ENCODE measurements around the gene DDI1. TPM values are rescaled to one million over a fixed set of nuclear protein-coding genes. Genes with fewer than 3 reads are reported as not detected.
"Not testable (repeated sequence)": the region's sequence is repeated elsewhere in the genome, so short reads cannot be mapped to it uniquely, and the experiment has no call there.

DDI1 gene
- total RNA-seq, 1 donor from 2014 or later: not detected

GRCh38 chr11:104009744-104010143 is 26.7 kb upstream of the DDI1 start:
- Mint-ChIP-seq H3K27me3 (ENCODE audit: insufficient read depth) (no peaks in the 10 kb centered on the region), H3K9me3 (no peaks in the 10 kb centered on the region), H3K36me3 (ENCODE audit: low read depth) (no peaks in the 10 kb centered on the region), H3K4me1 (ENCODE audit: low read depth) (no peaks in the 10 kb centered on the region), H3K4me3 (no peak overlapping the region), H3K27ac (no peak overlapping the region)
- intact Hi-C loops (cut with micrococcal nuclease): no loop called here
- no peak for DNase-seq (ENCODE audit: low spot score)

DNA sequence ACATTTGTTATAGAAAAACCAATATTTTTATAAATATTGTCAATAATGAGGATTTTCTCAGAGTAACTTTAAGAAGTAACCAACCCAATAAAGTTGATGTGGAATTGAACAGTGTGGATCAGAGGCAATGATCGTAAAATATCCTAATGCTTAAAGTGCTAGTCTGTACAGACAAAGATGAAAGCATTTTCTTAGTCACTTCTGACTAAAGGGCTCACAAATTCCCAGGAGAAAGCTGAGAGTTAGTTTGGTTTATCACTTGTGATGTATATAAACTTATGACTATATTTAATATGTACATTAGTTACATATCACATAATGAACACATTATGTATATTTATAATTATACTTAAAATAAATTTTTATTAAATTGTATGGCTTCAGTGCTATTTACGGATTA is 25.4 kb upstream of the DDI1 start:
- Mint-ChIP-seq H3K4me3 (no peak overlapping the region), H3K4me1 (ENCODE audit: low read depth) (no peaks in the 10 kb centered on the region)
- intact Hi-C loops (cut with micrococcal nuclease): no loop called here

DNA sequence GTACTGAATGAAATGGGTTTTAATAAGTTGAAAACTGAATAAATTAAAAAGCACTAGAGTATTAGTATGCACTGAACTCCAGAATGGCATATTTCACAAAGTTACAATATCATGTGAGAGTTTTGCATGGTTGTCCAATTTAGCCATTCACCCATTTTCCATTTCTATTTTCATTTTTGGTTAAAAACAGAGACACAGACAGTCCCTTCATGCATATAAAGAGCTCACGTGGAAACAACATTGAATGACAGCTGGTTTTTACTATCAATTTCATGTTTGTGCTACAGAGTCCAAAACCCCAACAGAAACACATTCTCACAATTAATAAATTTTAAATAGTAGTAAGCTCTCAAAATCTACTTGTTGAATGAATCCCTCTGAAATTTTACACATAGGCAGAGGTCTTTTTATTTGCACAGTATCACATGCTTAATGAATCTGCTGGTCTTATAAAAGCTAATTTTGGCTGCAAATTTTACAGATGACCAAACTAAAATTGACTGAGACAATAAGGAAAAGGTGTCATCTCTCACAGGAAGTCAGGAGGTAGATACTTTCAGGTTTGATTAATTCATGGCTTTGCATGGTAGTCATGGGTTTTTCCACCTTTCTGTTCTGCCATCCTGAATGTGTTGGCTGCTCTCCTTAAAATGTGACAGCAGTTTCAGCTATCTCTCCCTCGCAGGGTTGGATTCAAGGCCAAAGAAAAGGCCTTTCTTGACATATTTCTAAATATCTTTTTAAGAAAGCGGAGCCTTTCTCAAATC is 20.6 kb upstream of the DDI1 start:
- H3K9me3 Mint-ChIP-seq: no peaks in the 10 kb centered on the region

More for the DNA sequence above, 25.4 kb upstream of the DDI1 start:
- DNase-seq (ENCODE audit: low spot score): no peak
- Mint-ChIP-seq H3K27ac (no peak overlapping the region), H3K27me3 (ENCODE audit: insufficient read depth) (no peaks in the 10 kb centered on the region), H3K9me3 (no peaks in the 10 kb centered on the region), H3K36me3 (ENCODE audit: low read depth) (no peaks in the 10 kb centered on the region)

DNA sequence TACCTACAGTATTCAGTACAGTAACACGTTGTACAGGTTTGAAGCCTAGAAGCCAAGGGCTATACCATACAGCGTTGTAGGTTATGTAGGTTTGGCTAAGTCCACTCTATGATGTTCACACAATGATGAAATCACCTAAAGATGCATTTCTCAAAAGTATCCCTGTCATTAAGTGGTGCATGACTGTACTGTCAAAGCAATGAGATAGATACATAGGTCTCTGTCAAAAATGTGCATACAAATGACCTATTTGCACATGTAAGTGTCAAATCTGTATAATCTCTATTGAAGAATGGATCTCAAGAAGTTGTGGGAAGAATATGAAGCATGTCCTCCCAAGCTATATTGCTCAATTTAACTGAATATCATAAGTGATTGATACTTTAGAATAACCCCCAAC is 11.9 kb upstream of the DDI1 start:
- no peak for DNase-seq (ENCODE audit: low spot score)
- Mint-ChIP-seq H3K9me3 (no peaks in the 10 kb centered on the region), H3K27me3 (ENCODE audit: insufficient read depth) (peaks cover 2% of the 10 kb centered on the region), H3K4me3 (no peak overlapping the region), H3K27ac (no peak overlapping the region), H3K36me3 (ENCODE audit: low read depth) (no peaks in the 10 kb centered on the region), H3K4me1 (ENCODE audit: low read depth) (no peaks in the 10 kb centered on the region)
- intact Hi-C loops (cut with micrococcal nuclease): no loop called here

More for the DNA sequence above, 20.6 kb upstream of the DDI1 start:
- H3K4me1 Mint-ChIP-seq (ENCODE audit: low read depth): no peaks in the 10 kb centered on the region
- no peak overlapping the region for H3K27ac Mint-ChIP-seq
- no peaks in the 10 kb centered on the region for H3K36me3 Mint-ChIP-seq (ENCODE audit: low read depth)
- H3K27me3 Mint-ChIP-seq (ENCODE audit: insufficient read depth): peaks cover 2% of the 10 kb centered on the region
- no peak for DNase-seq (ENCODE audit: low spot score)
- intact Hi-C loops (cut with micrococcal nuclease): no loop called here
- no peak overlapping the region for H3K4me3 Mint-ChIP-seq

- Mint-ChIP-seq H3K9me3 (no peaks in the 10 kb centered on the region), H3K36me3 (ENCODE audit: low read depth) (no peaks in the 10 kb centered on the region), H3K27ac (no peak overlapping the region), H3K27me3 (ENCODE audit: insufficient read depth) (no peaks in the 10 kb centered on the region), H3K4me3 (no peak overlapping the region), H3K4me1 (ENCODE audit: low read depth) (no peaks in the 10 kb centered on the region)
- intact Hi-C loops (cut with micrococcal nuclease): no loop called here
- no peak for DNase-seq (ENCODE audit: low spot score)
Observed at GRCh38 chr11:104028476-104029263, 7.8 kb upstream of the DDI1 start.

DNA sequence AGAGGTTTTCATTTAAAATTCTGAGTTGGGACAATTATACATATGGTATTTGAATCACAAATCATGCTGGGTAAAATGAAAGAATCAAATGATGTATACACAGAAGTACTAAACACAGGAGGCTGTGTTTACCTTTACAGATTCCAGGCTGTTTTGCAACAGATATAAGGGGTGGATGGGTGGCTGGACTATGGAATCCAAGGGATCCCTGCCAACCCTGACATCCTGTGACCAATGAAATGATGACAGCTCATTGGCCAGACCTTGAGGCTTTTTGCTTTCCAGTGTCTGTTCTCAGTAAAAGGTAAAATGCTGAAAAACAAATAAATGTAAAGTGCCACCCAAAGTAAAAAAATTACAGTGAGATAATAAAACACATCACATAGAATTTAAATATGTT is 3.3 kb upstream of the DDI1 start:
- H3K4me1 Mint-ChIP-seq (ENCODE audit: low read depth): no peaks in the 10 kb centered on the region
- no peaks in the 10 kb centered on the region for H3K9me3 Mint-ChIP-seq
- H3K4me3 Mint-ChIP-seq: no peak overlapping the region
- intact Hi-C loops (cut with micrococcal nuclease): no loop called here
- H3K27me3 Mint-ChIP-seq (ENCODE audit: insufficient read depth): no peaks in the 10 kb centered on the region
- no peak overlapping the region for H3K27ac Mint-ChIP-seq
- no peaks in the 10 kb centered on the region for H3K36me3 Mint-ChIP-seq (ENCODE audit: low read depth)
- no peak for DNase-seq (ENCODE audit: low spot score)

DNA sequence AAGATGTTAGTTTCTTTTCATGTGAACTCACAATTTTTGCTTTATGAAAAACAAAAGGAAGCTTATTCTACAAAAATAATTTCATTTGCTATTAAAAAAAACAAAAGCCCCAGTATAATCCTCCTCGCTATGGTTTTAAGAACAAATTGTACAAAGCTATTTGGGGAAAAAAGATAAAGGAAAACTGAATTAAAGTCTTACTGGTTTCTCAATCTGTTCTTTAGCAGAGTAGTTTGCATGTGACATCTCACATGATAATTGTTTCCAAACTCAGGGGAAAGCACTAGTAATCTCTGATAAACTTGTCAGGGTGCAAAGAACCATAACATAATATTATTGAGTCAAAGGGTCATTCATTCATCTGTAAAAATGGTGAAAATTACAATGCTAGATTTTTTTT is 2.9 kb upstream of the DDI1 start:
- Mint-ChIP-seq H3K27me3 (ENCODE audit: insufficient read depth) (no peaks in the 10 kb centered on the region), H3K36me3 (ENCODE audit: low read depth) (no peaks in the 10 kb centered on the region), H3K4me1 (ENCODE audit: low read depth) (no peaks in the 10 kb centered on the region), H3K4me3 (no peak overlapping the region), H3K27ac (no peak overlapping the region), H3K9me3 (no peaks in the 10 kb centered on the region)
- no peak for DNase-seq (ENCODE audit: low spot score)
- intact Hi-C loops (cut with micrococcal nuclease): no loop called here

GRCh38 chr11:104036995-104037394 is 555 bp downstream of the DDI1 start:
- no peaks in the 10 kb centered on the region for H3K36me3 Mint-ChIP-seq (ENCODE audit: low read depth)
- H3K27ac Mint-ChIP-seq: no peak overlapping the region
- no peaks in the 10 kb centered on the region for H3K9me3 Mint-ChIP-seq
- no peaks in the 10 kb centered on the region for H3K27me3 Mint-ChIP-seq (ENCODE audit: insufficient read depth)
- H3K4me3 Mint-ChIP-seq: no peak overlapping the region
- intact Hi-C loops (cut with micrococcal nuclease): no loop called here
- no peak for DNase-seq (ENCODE audit: low spot score)
- no peaks in the 10 kb centered on the region for H3K4me1 Mint-ChIP-seq (ENCODE audit: low read depth)

- intact Hi-C loops (cut with micrococcal nuclease): no loop called here
- Mint-ChIP-seq H3K9me3 (no peaks in the 10 kb centered on the region), H3K27ac (no peak overlapping the region), H3K4me1 (ENCODE audit: low read depth) (no peaks in the 10 kb centered on the region), H3K27me3 (ENCODE audit: insufficient read depth) (no peaks in the 10 kb centered on the region), H3K4me3 (no peak overlapping the region), H3K36me3 (ENCODE audit: low read depth) (no peaks in the 10 kb centered on the region)
- no peak for DNase-seq (ENCODE audit: low spot score)
Observed at GRCh38 chr11:104041792-104042191, 5.4 kb downstream of the DDI1 start.

GRCh38 chr11:104043142-104043541 is 6.7 kb downstream of the DDI1 start:
- Mint-ChIP-seq H3K36me3 (ENCODE audit: low read depth) (no peaks in the 10 kb centered on the region), H3K4me1 (ENCODE audit: low read depth) (no peaks in the 10 kb centered on the region), H3K27me3 (ENCODE audit: insufficient read depth) (no peaks in the 10 kb centered on the region), H3K27ac (no peak overlapping the region), H3K4me3 (no peak overlapping the region), H3K9me3 (no peaks in the 10 kb centered on the region)
- intact Hi-C loops (cut with micrococcal nuclease): no loop called here
- DNase-seq (ENCODE audit: low spot score): no peak

- Mint-ChIP-seq H3K9me3 (no peaks in the 10 kb centered on the region), H3K4me1 (ENCODE audit: low read depth) (no peaks in the 10 kb centered on the region), H3K4me3 (no peak overlapping the region)
Observed at GRCh38 chr11:104043678-104044239, 7.3 kb downstream of the DDI1 start.

DNA sequence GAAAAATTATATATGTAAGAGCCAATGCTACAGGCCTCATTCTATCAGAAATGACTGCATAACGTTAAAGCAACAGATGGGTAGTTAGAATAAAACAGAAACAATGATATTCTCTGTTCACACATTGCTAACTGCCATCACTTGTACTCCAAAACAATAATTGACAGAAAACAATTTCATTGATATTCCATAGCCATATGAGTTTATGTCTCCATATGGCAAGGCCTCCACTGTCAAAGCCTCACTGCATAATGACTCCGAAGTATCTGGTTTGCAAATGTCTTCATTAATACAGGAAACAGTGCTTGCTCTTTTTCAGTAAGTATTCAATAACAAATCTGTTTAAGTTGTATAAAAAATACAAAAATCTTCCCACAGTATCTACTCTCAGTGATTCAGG is 9.9 kb downstream of the DDI1 start:
- H3K36me3 Mint-ChIP-seq (ENCODE audit: low read depth): no peaks in the 10 kb centered on the region
- H3K27ac Mint-ChIP-seq: no peak overlapping the region
- H3K4me3 Mint-ChIP-seq: no peak overlapping the region
- no peaks in the 10 kb centered on the region for H3K27me3 Mint-ChIP-seq (ENCODE audit: insufficient read depth)
- intact Hi-C loops (cut with micrococcal nuclease): no loop called here
- no peaks in the 10 kb centered on the region for H3K4me1 Mint-ChIP-seq (ENCODE audit: low read depth)
- no peak for DNase-seq (ENCODE audit: low spot score)
- no peaks in the 10 kb centered on the region for H3K9me3 Mint-ChIP-seq

More at GRCh38 chr11:104043678-104044239, 7.3 kb downstream of the DDI1 start:
- no peaks in the 10 kb centered on the region for H3K36me3 Mint-ChIP-seq (ENCODE audit: low read depth)
- intact Hi-C loops (cut with micrococcal nuclease): no loop called here
- DNase-seq (ENCODE audit: low spot score): no peak
- no peaks in the 10 kb centered on the region for H3K27me3 Mint-ChIP-seq (ENCODE audit: insufficient read depth)
- no peak overlapping the region for H3K27ac Mint-ChIP-seq

DNA sequence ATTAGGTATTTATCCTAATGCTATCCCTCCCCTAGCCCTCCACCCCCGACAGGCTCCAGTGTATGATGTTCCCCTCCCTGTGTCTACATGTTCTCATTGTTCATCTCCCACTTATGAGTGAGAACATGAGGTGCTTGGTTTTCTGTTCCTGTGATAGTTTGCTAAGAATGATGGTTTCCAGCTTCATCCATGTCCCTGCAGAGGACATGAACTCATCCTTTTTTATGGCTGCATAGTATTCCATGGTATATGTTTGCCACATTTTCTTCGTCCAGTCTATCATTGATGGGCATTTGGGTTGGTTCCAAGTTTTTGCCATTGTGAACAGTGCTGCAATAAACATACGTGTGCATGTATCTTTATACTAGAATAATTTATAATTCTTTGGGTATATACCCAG is 10.4 kb downstream of the DDI1 start:
- DNase-seq (ENCODE audit: low spot score); H3K36me3 Mint-ChIP-seq (ENCODE audit: low read depth); H3K27ac Mint-ChIP-seq; H3K4me3 Mint-ChIP-seq; H3K9me3 Mint-ChIP-seq; intact Hi-C loops (cut with micrococcal nuclease); H3K27me3 Mint-ChIP-seq (ENCODE audit: insufficient read depth); H3K4me1 Mint-ChIP-seq (ENCODE audit: low read depth): not testable (repeated sequence)

Data from activated T-helper 1 cell treated with anti-CD3 and anti-CD28 coated beads, Interleukin-12 subunit alpha, Interleukin-12 subunit beta, Interleukin-2, Interleukin-4 antibody, amounts not matched to agents 30 ng/mL and 10 ng/mL and 1 ng/mL, durations not matched to agents 14 hours and 24 hours and 36 hours (primary cell).